Measurements from ENCODE around the gene RYR2. TPM values are rescaled to one million over a fixed set of nuclear protein-coding genes. Genes with fewer than 3 reads are reported as not detected.
A peak's percentile ranks its signal among the peaks of the same experiment; 100 is the strongest.

The RYR2 gene
- total RNA-seq, 6 donors from 2014 or later = 1.8 to 23.0 (median 3.7) TPM

- no peaks in the 10 kb centered on the region for H3K36me3 ChIP-seq
- no peak overlapping the region for H3K27ac ChIP-seq
- H3K27me3 ChIP-seq = no peaks in the 10 kb centered on the region
- H3K4me1 ChIP-seq = no peaks in the 10 kb centered on the region
- no peak for TF ChIP-seq CTCF (IDR thresholded peaks at IDR 0.05)
- TF ChIP-seq POLR2AphosphoS5 (IDR thresholded peaks at IDR 0.05) = no peak
- TF ChIP-seq EP300 (IDR thresholded peaks at IDR 0.05) = no peak
- TF ChIP-seq POLR2A (IDR thresholded peaks at IDR 0.05) = no peak
- no peak for DNase-seq
- no peak for ATAC-seq (ENCODE audit: low FRiP score in 2 of 2)
- H3K4me3 ChIP-seq = no peak overlapping the region
- WGBS, 2 donors = 77 to 80% methylated on average over 2 of the region's 2 CpGs
- no peaks in the 10 kb centered on the region for H3K9me3 ChIP-seq
These were observed 239.5 kb downstream of the RYR2 start for GRCh38 chr1:237281481-237281880.

GRCh38 chr1:237282208-237282783 is 240.3 kb downstream of the RYR2 start:
- Histone ChIP-seq H3K36me3 (no peaks in the 10 kb centered on the region), H3K4me1 (no peaks in the 10 kb centered on the region), H3K27ac (no peak overlapping the region), H3K4me3 (no peak overlapping the region), H3K27me3 (no peaks in the 10 kb centered on the region), H3K9me3 (no peaks in the 10 kb centered on the region)
- WGBS, 2 donors = 60 to 63% methylated on average over 3 of the region's 3 CpGs
- no peak for ATAC-seq (ENCODE audit: low FRiP score in 2 of 2)
- DNase-seq = no peak
- TF ChIP-seq EP300 (IDR thresholded peaks at IDR 0.05) = no peak
- TF ChIP-seq CTCF (IDR thresholded peaks at IDR 0.05) = no peak
- no peak for TF ChIP-seq POLR2A (IDR thresholded peaks at IDR 0.05)
- no peak for TF ChIP-seq POLR2AphosphoS5 (IDR thresholded peaks at IDR 0.05)

- H3K27ac ChIP-seq = no peak overlapping the region
- no peaks in the 10 kb centered on the region for H3K9me3 ChIP-seq
- TF ChIP-seq EP300 (IDR thresholded peaks at IDR 0.05) (no peak), CTCF (IDR thresholded peaks at IDR 0.05) (no peak), POLR2AphosphoS5 (IDR thresholded peaks at IDR 0.05) (no peak), POLR2A (IDR thresholded peaks at IDR 0.05) (no peak)
- H3K4me3 ChIP-seq = no peak overlapping the region
- no peaks in the 10 kb centered on the region for H3K4me1 ChIP-seq
- WGBS, 2 donors = 65 to 69% methylated on average over 4 to 6 of the region's 6 CpGs
- no peaks in the 10 kb centered on the region for H3K27me3 ChIP-seq
- H3K36me3 ChIP-seq = no peaks in the 10 kb centered on the region
- ATAC-seq (ENCODE audit: low FRiP score in 2 of 2) (peak in 1 of 2 donors; percentile 43), DNase-seq (no peak)
These were observed 246.0 kb downstream of the RYR2 start for GRCh38 chr1:237287876-237288521.

GRCh38 chr1:237293804-237294203 is 251.8 kb downstream of the RYR2 start:
- DNase-seq (no peak), ATAC-seq (ENCODE audit: low FRiP score in 2 of 2) (no peak)
- no peaks in the 10 kb centered on the region for H3K9me3 ChIP-seq
- H3K4me3 ChIP-seq = no peak overlapping the region
- no peak for TF ChIP-seq EP300 (IDR thresholded peaks at IDR 0.05)
- TF ChIP-seq POLR2A (IDR thresholded peaks at IDR 0.05) = no peak
- no peak for TF ChIP-seq CTCF (IDR thresholded peaks at IDR 0.05)
- TF ChIP-seq POLR2AphosphoS5 (IDR thresholded peaks at IDR 0.05) = no peak
- no peaks in the 10 kb centered on the region for H3K36me3 ChIP-seq
- WGBS, 2 donors = 80% methylated on average over 2 of the region's 2 CpGs
- H3K27ac ChIP-seq = no peak overlapping the region
- H3K27me3 ChIP-seq = no peaks in the 10 kb centered on the region
- no peaks in the 10 kb centered on the region for H3K4me1 ChIP-seq

GRCh38 chr1:237296861-237297260 is 254.9 kb downstream of the RYR2 start:
- TF ChIP-seq POLR2A (IDR thresholded peaks at IDR 0.05) = no peak
- DNase-seq (no peak), ATAC-seq (ENCODE audit: low FRiP score in 2 of 2) (no peak)
- WGBS, 2 donors = 76 to 80% methylated on average over 4 of the region's 4 CpGs
- Histone ChIP-seq H3K27ac (no peak overlapping the region), H3K4me3 (no peak overlapping the region), H3K27me3 (no peaks in the 10 kb centered on the region), H3K36me3 (no peaks in the 10 kb centered on the region), H3K9me3 (no peaks in the 10 kb centered on the region), H3K4me1 (no peaks in the 10 kb centered on the region)
